Neural progenitor cell (in vitro differentiated cells): ENCODE data around the gene SSNA1.

Experiments
- EZH2 ChIP-seq: fragments of 200-600 bp; sonication (generic); IDR thresholded peaks from 2 replicates; pipeline ENCODE4 v1.6.1; 2017; ENCODE audit warnings: antibody characterized with exemption, mild to moderate bottlenecking, moderate library complexity
- EZH2phosphoT487 ChIP-seq: fragments of 200-600 bp; sonication (generic); IDR thresholded peaks from 2 replicates; pipeline ENCODE4 v1.6.1; 2017; ENCODE audit warnings: antibody characterized with exemption
- TF ChIP-seq, protein P1 (sequence below): fragments of 200-600 bp; sonication (generic); IDR thresholded peaks from 2 replicates; pipeline ENCODE4 v1.5.1; 2017; ENCODE audit warnings: antibody characterized with exemption, mild to moderate bottlenecking

GRCh38 chr9:137227853-137228505, 39.5 kb downstream of the SSNA1 start:
- TF ChIP-seq, protein P1, sequence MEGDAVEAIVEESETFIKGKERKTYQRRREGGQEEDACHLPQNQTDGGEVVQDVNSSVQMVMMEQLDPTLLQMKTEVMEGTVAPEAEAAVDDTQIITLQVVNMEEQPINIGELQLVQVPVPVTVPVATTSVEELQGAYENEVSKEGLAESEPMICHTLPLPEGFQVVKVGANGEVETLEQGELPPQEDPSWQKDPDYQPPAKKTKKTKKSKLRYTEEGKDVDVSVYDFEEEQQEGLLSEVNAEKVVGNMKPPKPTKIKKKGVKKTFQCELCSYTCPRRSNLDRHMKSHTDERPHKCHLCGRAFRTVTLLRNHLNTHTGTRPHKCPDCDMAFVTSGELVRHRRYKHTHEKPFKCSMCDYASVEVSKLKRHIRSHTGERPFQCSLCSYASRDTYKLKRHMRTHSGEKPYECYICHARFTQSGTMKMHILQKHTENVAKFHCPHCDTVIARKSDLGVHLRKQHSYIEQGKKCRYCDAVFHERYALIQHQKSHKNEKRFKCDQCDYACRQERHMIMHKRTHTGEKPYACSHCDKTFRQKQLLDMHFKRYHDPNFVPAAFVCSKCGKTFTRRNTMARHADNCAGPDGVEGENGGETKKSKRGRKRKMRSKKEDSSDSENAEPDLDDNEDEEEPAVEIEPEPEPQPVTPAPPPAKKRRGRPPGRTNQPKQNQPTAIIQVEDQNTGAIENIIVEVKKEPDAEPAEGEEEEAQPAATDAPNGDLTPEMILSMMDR = no peak
- no peak for TF ChIP-seq EZH2
- no peak for TF ChIP-seq EZH2phosphoT487
